ENCODE data around the gene KIAA1328. TPM values are rescaled to one million over a fixed set of nuclear protein-coding genes. Genes with fewer than 3 reads are reported as not detected.

KIAA1328 gene
- total and polyA plus RNA-seq, 9 of the 15 experiments (the other 6 are each of a cell fraction or from before 2014, with no cell fraction given) = 4.0 to 8.6 (median 7.4) TPM

- TF ChIP-seq MTA3 (IDR thresholded peaks at IDR 0.05; ENCODE audit: borderline replicate concordance) (no peak), ZNF384 (IDR thresholded peaks at IDR 0.05; ENCODE audit: low read depth, low read length) (no peak), SAP30 (IDR thresholded peaks at IDR 0.05; ENCODE audit: borderline replicate concordance, insufficient read depth, low read depth, low read length, poor library complexity, severe bottlenecking) (no peak)
These were observed 295.6 kb downstream of the KIAA1328 start (continued) for GRCh38 chr18:37124516-37124915.

- Histone ChIP-seq H2AFZ (ENCODE audit: low read depth, low read length) (no peak overlapping the region), H3K4me1 (replicated peaks in 1 of 2; ENCODE audit: control insufficient read depth in 2 of 2, insufficient read depth in 2 of 2, low read length in 2 of 2) (no peaks in the 10 kb centered on the region), H3K9me3 (replicated peaks; ENCODE audit: control insufficient read depth, insufficient read depth, low read depth, low read length) (no peaks in the 10 kb centered on the region), H3K9me1 (ENCODE audit: control insufficient read depth, insufficient read depth, low read length) (no peaks in the 10 kb centered on the region), H3K27ac (ENCODE audit: extremely low read depth, low read depth, low read length) (no peak overlapping the region), H4K20me1 (replicated peaks; ENCODE audit: control insufficient read depth, insufficient read depth, low read length) (no peaks in the 10 kb centered on the region), H3K9ac (ENCODE audit: insufficient read depth in 1 of 2, low read depth in 2 of 2, low read length in 2 of 2) (no peak overlapping the region), H3K4me2 (ENCODE audit: insufficient read depth, low read length) (no peak overlapping the region), H3K79me2 (ENCODE audit: control insufficient read depth, insufficient read depth, low read length) (no peaks in the 10 kb centered on the region), H3K4me3 (no peak overlapping the region), H3K36me3 (ENCODE audit: control insufficient read depth, insufficient read depth, low read length) (no peaks in the 10 kb centered on the region), H3K27me3 (ENCODE audit: control insufficient read depth in 2 of 2, insufficient read depth in 2 of 2, low read length in 2 of 2) (no peaks in the 10 kb centered on the region)
- in situ Hi-C loops (cut with MboI) = no loop called here
- WGBS (ENCODE audit: insufficient coverage, low coverage, missing lambda C conversion rate) = 2% methylated on average over 4 of the region's 4 CpGs
- BruUV-seq (replicated peaks) = no TSS peak
- ChIA-PET POLR2A (no interaction called here), CTCF (ENCODE audit: low intra/inter-chr PET ratio) (no interaction called here)
- no peak for DNase-seq (ENCODE audit: extremely low read depth in 1 of 4, low spot score in 3 of 4)
- no peak for ATAC-seq
- TF ChIP-seq GATA2 (CRISPR knock-in tag; IDR thresholded peaks at IDR 0.05) (no peak), PTRF (tag; IDR thresholded peaks at IDR 0.05) (no peak), FOSL1 (tag; conservative IDR thresholded peaks at IDR 0.05) (no peak), ZNF609 (CRISPR knock-in tag; IDR thresholded peaks at IDR 0.05; ENCODE audit: borderline replicate concordance) (no peak), ARHGAP35 (IDR thresholded peaks at IDR 0.05; ENCODE audit: partially characterized antibody) (no peak), SRSF7 (optimal IDR thresholded peaks at IDR 0.05; ENCODE audit: low read depth, low read length) (no peak), HMBOX1 (IDR thresholded peaks at IDR 0.05) (no peak), ZNF23 (CRISPR knock-in tag; IDR thresholded peaks at IDR 0.05) (no peak), HMGN3 (IDR thresholded peaks at IDR 0.05; ENCODE audit: borderline replicate concordance, extremely low read depth, insufficient read length, low read depth, low read length) (no peak)
- FAIRE-seq = no peak
- intact Hi-C loops (cut with micrococcal nuclease) = no loop called here
These were observed 306.2 kb downstream of the KIAA1328 start for GRCh38 chr18:37135177-37135576.

All from K562 (cell line).